Suprapubic skin (tissue), 4 donors: ENCODE measurements around the gene PTBP3. TPM values are rescaled to one million over a fixed set of nuclear protein-coding genes. Genes with fewer than 3 reads are reported as not detected.

ENCODE experiments used
- DNase-seq, 2 donors: peaks; one replicate each; pipeline ENCODE4 v3.0.0-alpha.2; 2019; ENCODE audit warnings: low spot score in 2 of 2
- H3K27ac ChIP-seq: fragments of 200-600 bp; sonication (generic); one replicate; pipeline ENCODE4 v1.5.1; 2019
- H3K27me3 ChIP-seq: fragments of 200-600 bp; sonication (generic); one replicate; pipeline ENCODE4 v1.5.1; 2019
- H3K36me3 ChIP-seq: fragments of 200-600 bp; sonication (generic); one replicate; pipeline ENCODE4 v1.5.1; 2019
- H3K4me1 ChIP-seq: fragments of 200-600 bp; sonication (generic); one replicate; pipeline ENCODE4 v1.5.1; 2019
- H3K4me3 ChIP-seq: fragments of 200-600 bp; sonication (generic); one replicate; pipeline ENCODE4 v1.5.1; 2019; ENCODE audit warnings: mild to moderate bottlenecking
- H3K9me3 ChIP-seq: fragments of 200-600 bp; sonication (generic); one replicate; pipeline ENCODE4 v1.5.1; 2019
- CTCF ChIP-seq, 2 donors: fragments of 200-600 bp in 1 of 2; fragments of 450-650 bp in 1 of 2; sonication (generic) in 1 of 2; IDR thresholded peaks; one replicate each; pipeline ENCODE4 v1.5.1; 2016 to 2019; ENCODE audit warnings: antibody characterized with exemption in 2 of 2, mild to moderate bottlenecking in 1 of 2, moderate library complexity in 1 of 2
- EP300 ChIP-seq: sonication (generic); formaldehyde crosslinking; IDR thresholded peaks from one replicate; pipeline ENCODE4 v1.6.1; 2017; ENCODE audit warnings: antibody characterized with exemption
- POLR2A ChIP-seq, 2 donors: fragments of 450-650 bp; IDR thresholded peaks; one replicate each; pipeline ENCODE4 v1.6.1; 2017; ENCODE audit warnings: antibody characterized with exemption in 2 of 2, mild to moderate bottlenecking in 2 of 2, moderate library complexity in 2 of 2
- POLR2AphosphoS5 ChIP-seq, 3 donors: sonication (generic); formaldehyde crosslinking; IDR thresholded peaks; one replicate each; pipeline ENCODE4 v1.6.1; 2017; ENCODE audit warnings: antibody characterized with exemption in 3 of 3
- WGBS: methylation state at CpG from one replicate; pipeline ENCODE4 v1.1.5; 2018; 5-methylcytosine and 5-hydroxymethylcytosine counted together
- total RNA-seq, 4 donors: library from RNA; depleted of rRNA; stranded (reverse); fragments of >200 nt; gene quantifications; one replicate each; pipeline ENCODE4 v1.1.0, GENCODE V29; 2016

Gene PTBP3
- total RNA-seq, 4 donors from 2014 or later, result 90.4 to 333 (median 168) TPM

- peaks cover 28% of the 10 kb centered on the region for H3K4me1 ChIP-seq
- TF ChIP-seq EP300 (no peak), CTCF (IDR thresholded peaks at IDR 0.05) (no peak), POLR2AphosphoS5 (IDR thresholded peaks at IDR 0.05) (no peak), POLR2A (IDR thresholded peaks at IDR 0.05) (no peak)
- H3K4me3 ChIP-seq, result peak overlapping the region; percentile 86
- H3K27me3 ChIP-seq, result no peaks in the 10 kb centered on the region
- DNase-seq, result peak in 1 of 2 donors; percentile 67
- H3K9me3 ChIP-seq, result no peaks in the 10 kb centered on the region
- WGBS, result 3% methylated on average over 40 of the region's 42 CpGs
- H3K27ac ChIP-seq, result peak overlapping the region; percentile 62
- no peaks in the 10 kb centered on the region for H3K36me3 ChIP-seq
Observed at GRCh38 chr9:112174222-112174964, 159.0 kb downstream of the PTBP3 start.

- no peaks in the 10 kb centered on the region for H3K9me3 ChIP-seq
- no peaks in the 10 kb centered on the region for H3K27me3 ChIP-seq
- peak overlapping the region; percentile 86 for H3K4me3 ChIP-seq
- no peak for DNase-seq
- H3K36me3 ChIP-seq, result no peaks in the 10 kb centered on the region
- 89% methylated on average over 15 of the region's 18 CpGs for WGBS
- no peak for TF ChIP-seq CTCF (IDR thresholded peaks at IDR 0.05)
- no peak for TF ChIP-seq EP300
- no peak for TF ChIP-seq POLR2A (IDR thresholded peaks at IDR 0.05)
- no peak for TF ChIP-seq POLR2AphosphoS5 (IDR thresholded peaks at IDR 0.05)
- H3K27ac ChIP-seq, result no peak overlapping the region
- H3K4me1 ChIP-seq, result peaks cover 28% of the 10 kb centered on the region
Observed at GRCh38 chr9:112173489-112174221, 159.8 kb downstream of the PTBP3 start.

- Histone ChIP-seq H3K4me1 (peaks cover 39% of the 10 kb centered on the region), H3K36me3 (no peaks in the 10 kb centered on the region), H3K4me3 (no peak overlapping the region), H3K27ac (no peak overlapping the region), H3K27me3 (no peaks in the 10 kb centered on the region), H3K9me3 (no peaks in the 10 kb centered on the region)
- DNase-seq, result no peak
- TF ChIP-seq EP300 (no peak), POLR2A (IDR thresholded peaks at IDR 0.05) (no peak), POLR2AphosphoS5 (IDR thresholded peaks at IDR 0.05) (no peak), CTCF (IDR thresholded peaks at IDR 0.05) (no peak)
- 96% methylated on average over 5 of the region's 5 CpGs for whole genome bisulfite sequencing
Observed at GRCh38 chr9:112170968-112171367, 162.5 kb downstream of the PTBP3 start.

- Histone ChIP-seq H3K4me1 (peaks cover 42% of the 10 kb centered on the region), H3K27me3 (no peaks in the 10 kb centered on the region), H3K9me3 (no peaks in the 10 kb centered on the region), H3K36me3 (no peaks in the 10 kb centered on the region), H3K27ac (peak overlapping the region; percentile 33), H3K4me3 (no peak overlapping the region)
- WGBS, result 65% methylated on average over 4 of the region's 4 CpGs
- DNase-seq, result no peak
- no peak for TF ChIP-seq CTCF (IDR thresholded peaks at IDR 0.05)
- no peak for TF ChIP-seq EP300
- TF ChIP-seq POLR2A (IDR thresholded peaks at IDR 0.05), result no peak
- TF ChIP-seq POLR2AphosphoS5 (IDR thresholded peaks at IDR 0.05), result no peak
Observed at GRCh38 chr9:112170235-112170634, 163.2 kb downstream of the PTBP3 start.

- Histone ChIP-seq H3K27me3 (no peaks in the 10 kb centered on the region), H3K4me3 (no peak overlapping the region), H3K9me3 (no peaks in the 10 kb centered on the region), H3K36me3 (no peaks in the 10 kb centered on the region), H3K4me1 (peaks cover 37% of the 10 kb centered on the region), H3K27ac (no peak overlapping the region)
- DNase-seq, result no peak
- 69% methylated on average over 6 of the region's 6 CpGs for WGBS
- TF ChIP-seq POLR2AphosphoS5 (IDR thresholded peaks at IDR 0.05), result no peak
- TF ChIP-seq EP300, result no peak
- TF ChIP-seq CTCF (IDR thresholded peaks at IDR 0.05), result no peak
- no peak for TF ChIP-seq POLR2A (IDR thresholded peaks at IDR 0.05)
Observed at GRCh38 chr9:112169368-112169767, 164.1 kb downstream of the PTBP3 start.
